ENCODE results near the gene GPR171. TPM values are rescaled to one million over a fixed set of nuclear protein-coding genes. Genes with fewer than 3 reads are reported as not detected.

The GPR171 gene
- total and polyA plus RNA-seq, 2 donors (not counting 1 experiment from before 2014, with no cell fraction given) = 0.75 to 1.1 TPM

DNA sequence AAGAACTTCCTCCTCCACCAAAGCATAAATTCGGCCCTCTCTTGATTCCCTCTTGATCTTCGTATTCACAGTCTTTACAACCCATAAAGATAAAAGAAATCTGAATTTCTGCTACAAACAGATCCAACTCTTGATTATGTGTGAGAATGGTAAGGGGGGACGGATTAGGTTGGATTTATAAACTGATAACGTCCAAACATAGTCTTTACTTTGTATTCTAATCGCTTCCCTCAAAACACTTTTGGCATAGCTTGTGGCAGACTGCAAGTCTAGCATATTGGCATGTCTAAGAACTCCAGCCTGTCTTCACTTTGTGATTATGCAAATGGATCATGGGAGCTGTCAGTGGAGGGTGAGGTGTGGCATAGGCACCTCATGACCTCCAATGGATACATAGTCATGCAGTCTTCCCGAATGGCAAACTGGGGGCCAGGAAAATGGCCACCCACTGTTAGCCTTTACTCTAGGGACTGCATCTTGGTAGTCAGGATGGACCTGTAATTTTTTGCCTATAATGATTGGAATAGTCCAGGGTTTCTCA is 24.3 kb upstream of the GPR171 start:
- Histone ChIP-seq H2AFZ (ENCODE audit: insufficient read depth, low read depth, low read length, poor library complexity, severe bottlenecking) (no peak overlapping the region), H3K4me3 (ENCODE audit: control extremely low read depth in 1 of 5, extremely low read depth in 1 of 5, insufficient read depth in 1 of 5, low read depth in 2 of 5, low read length in 4 of 5) (no peak overlapping the region), H3K4me1 (ENCODE audit: control insufficient read depth in 2 of 2, insufficient read depth in 2 of 2, low read length in 2 of 2) (peaks cover 39 to 40% of the 10 kb centered on the region in 2 donors), H3K27ac (ENCODE audit: low read length in 2 of 2) (peak overlapping the region in 1 of 2 donors; percentile 9), H3K4me2 (replicated peaks; ENCODE audit: low read depth, low read length, poor library complexity, severe bottlenecking) (peak overlapping the region; percentile 22), H3K9me3 (ENCODE audit: control extremely low read depth in 1 of 3, control insufficient read depth in 2 of 3, insufficient read depth in 1 of 3, low read length in 2 of 3) (no peaks in the 10 kb centered on the region), H3K9ac (ENCODE audit: low read length) (no peak overlapping the region), H3K27me3 (replicated peaks in 1 of 4; ENCODE audit: control extremely low read depth in 1 of 4, control insufficient read depth in 3 of 4, insufficient read depth in 4 of 4, low read length in 3 of 4) (no peaks in the 10 kb centered on the region), H3K36me3 (replicated peaks in 1 of 2; ENCODE audit: control extremely low read depth in 1 of 2, control insufficient read depth in 1 of 2, extremely low read depth in 1 of 2, insufficient read depth in 2 of 2, low read length in 1 of 2) (peaks cover 0 to 5% of the 10 kb centered on the region in 2 experiments), H3K79me2 (ENCODE audit: control insufficient read depth, insufficient read depth, low read length) (peaks cover 14% of the 10 kb centered on the region), H4K20me1 (ENCODE audit: control insufficient read depth, insufficient read depth, low read length, poor library complexity, severe bottlenecking) (no peaks in the 10 kb centered on the region)
- no peaks in the 10 kb centered on the region for H3K9me3 Mint-ChIP-seq (ENCODE audit: insufficient read depth)
- H3K27ac Mint-ChIP-seq = peak overlapping the region; percentile 86
- H3K27me3 Mint-ChIP-seq = no peaks in the 10 kb centered on the region
- POLR2A ChIA-PET = interaction anchor here (0.6 to 4.3 kb wide), 3 partner anchors 38 to 52 kb away, joined by 3 to 52 read pairs (median 4); partner anchors contain the start of gene P2RY14
- peaks cover 39% of the 10 kb centered on the region for H3K4me1 Mint-ChIP-seq
- CTCF ChIA-PET = interaction anchor here (0.7 to 12.2 kb wide), 28 partner anchors 9 to 611 kb away, joined by 3 to 460 read pairs (median 6); partner anchors contain the start of gene P2RY14
- ATAC-seq (ENCODE audit: low read depth) = no peak
- DNase-seq = no peak
- WGBS (ENCODE audit: insufficient coverage) = no CpG with 5 or more reads among the region's 6 CpGs
- H3K4me3 Mint-ChIP-seq = no peak overlapping the region
- intact Hi-C loops (cut with micrococcal nuclease) = loop anchor here (1.0 to 2.0 kb wide), 5 partner anchors 56 to 691 kb away; no protein-coding TSS in a partner anchor
- TF ChIP-seq EZH2 (IDR thresholded peaks at IDR 0.05; ENCODE audit: borderline replicate concordance, insufficient read depth, low read depth, low read length, poor library complexity, severe bottlenecking) = no peak
- TF ChIP-seq, protein P1, sequence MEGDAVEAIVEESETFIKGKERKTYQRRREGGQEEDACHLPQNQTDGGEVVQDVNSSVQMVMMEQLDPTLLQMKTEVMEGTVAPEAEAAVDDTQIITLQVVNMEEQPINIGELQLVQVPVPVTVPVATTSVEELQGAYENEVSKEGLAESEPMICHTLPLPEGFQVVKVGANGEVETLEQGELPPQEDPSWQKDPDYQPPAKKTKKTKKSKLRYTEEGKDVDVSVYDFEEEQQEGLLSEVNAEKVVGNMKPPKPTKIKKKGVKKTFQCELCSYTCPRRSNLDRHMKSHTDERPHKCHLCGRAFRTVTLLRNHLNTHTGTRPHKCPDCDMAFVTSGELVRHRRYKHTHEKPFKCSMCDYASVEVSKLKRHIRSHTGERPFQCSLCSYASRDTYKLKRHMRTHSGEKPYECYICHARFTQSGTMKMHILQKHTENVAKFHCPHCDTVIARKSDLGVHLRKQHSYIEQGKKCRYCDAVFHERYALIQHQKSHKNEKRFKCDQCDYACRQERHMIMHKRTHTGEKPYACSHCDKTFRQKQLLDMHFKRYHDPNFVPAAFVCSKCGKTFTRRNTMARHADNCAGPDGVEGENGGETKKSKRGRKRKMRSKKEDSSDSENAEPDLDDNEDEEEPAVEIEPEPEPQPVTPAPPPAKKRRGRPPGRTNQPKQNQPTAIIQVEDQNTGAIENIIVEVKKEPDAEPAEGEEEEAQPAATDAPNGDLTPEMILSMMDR (IDR thresholded peaks at IDR 0.05) = no peak

DNA sequence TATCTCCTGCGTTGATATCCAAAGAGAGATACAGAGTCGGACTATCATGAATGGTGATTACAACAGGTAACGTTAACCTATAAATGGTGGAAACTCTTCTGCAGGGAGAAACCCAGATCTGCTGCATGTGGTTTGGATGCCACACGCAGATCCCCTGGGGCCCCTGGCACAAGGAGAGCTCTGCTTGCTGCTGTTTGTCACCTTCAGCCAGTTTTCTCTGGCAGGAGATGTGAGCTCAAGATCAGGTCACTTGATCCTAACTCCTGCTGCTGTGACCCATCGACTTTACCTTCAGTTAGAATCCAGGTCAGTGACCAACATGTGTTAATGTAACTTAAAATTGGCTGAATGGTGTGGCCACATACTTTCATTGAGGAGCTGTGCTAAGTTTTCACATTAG is 23.8 kb upstream of the GPR171 start:
- whole genome bisulfite sequencing (ENCODE audit: insufficient coverage) = 78% methylated on average over 4 of the region's 5 CpGs
- no peaks in the 10 kb centered on the region for H3K27me3 Mint-ChIP-seq
- DNase-seq = no peak

More for the DNA sequence above, 23.8 kb upstream of the GPR171 start:
- Histone ChIP-seq H3K4me1 (ENCODE audit: control insufficient read depth in 2 of 2, insufficient read depth in 2 of 2, low read length in 2 of 2) (peaks cover 39 to 40% of the 10 kb centered on the region in 2 donors), H3K79me2 (ENCODE audit: control insufficient read depth, insufficient read depth, low read length) (peaks cover 11% of the 10 kb centered on the region), H3K27me3 (replicated peaks in 1 of 4; ENCODE audit: control extremely low read depth in 1 of 4, control insufficient read depth in 3 of 4, insufficient read depth in 4 of 4, low read length in 3 of 4) (no peaks in the 10 kb centered on the region), H3K4me2 (replicated peaks; ENCODE audit: low read depth, low read length, poor library complexity, severe bottlenecking) (no peak overlapping the region), H3K9ac (ENCODE audit: low read length) (no peak overlapping the region), H3K9me3 (ENCODE audit: control extremely low read depth in 1 of 3, control insufficient read depth in 2 of 3, insufficient read depth in 1 of 3, low read length in 2 of 3) (peaks cover 0 to 1% (median 0%) of the 10 kb centered on the region in 3 donors), H3K27ac (ENCODE audit: low read length in 2 of 2) (no peak overlapping the region), H3K4me3 (ENCODE audit: control extremely low read depth in 1 of 5, extremely low read depth in 1 of 5, insufficient read depth in 1 of 5, low read depth in 2 of 5, low read length in 4 of 5) (no peak overlapping the region), H2AFZ (ENCODE audit: insufficient read depth, low read depth, low read length, poor library complexity, severe bottlenecking) (no peak overlapping the region), H3K36me3 (replicated peaks in 1 of 2; ENCODE audit: control extremely low read depth in 1 of 2, control insufficient read depth in 1 of 2, extremely low read depth in 1 of 2, insufficient read depth in 2 of 2, low read length in 1 of 2) (peaks cover 0 to 5% of the 10 kb centered on the region in 2 experiments), H4K20me1 (ENCODE audit: control insufficient read depth, insufficient read depth, low read length, poor library complexity, severe bottlenecking) (no peaks in the 10 kb centered on the region)
- ATAC-seq (ENCODE audit: low read depth) = no peak
- CTCF ChIA-PET = interaction anchor here (0.7 to 12.2 kb wide), 21 partner anchors 9 to 612 kb away, joined by 3 to 460 read pairs (median 7); partner anchors contain the start of gene P2RY14
- TF ChIP-seq EZH2 (IDR thresholded peaks at IDR 0.05; ENCODE audit: borderline replicate concordance, insufficient read depth, low read depth, low read length, poor library complexity, severe bottlenecking) = no peak
- TF ChIP-seq, protein P1 (IDR thresholded peaks at IDR 0.05) = no peak
- intact Hi-C loops (cut with micrococcal nuclease) = loop anchor here (1.0 to 2.0 kb wide), 5 partner anchors 56 to 692 kb away; no protein-coding TSS in a partner anchor
- POLR2A ChIA-PET = interaction anchor here (0.6 to 4.3 kb wide), 2 partner anchors 42 to 53 kb away, joined by 4 to 52 read pairs; partner anchors contain the start of gene P2RY14
- H3K4me1 Mint-ChIP-seq = peaks cover 37% of the 10 kb centered on the region
- H3K4me3 Mint-ChIP-seq = no peak overlapping the region
- H3K27ac Mint-ChIP-seq = no peak overlapping the region
- H3K9me3 Mint-ChIP-seq (ENCODE audit: insufficient read depth) = no peaks in the 10 kb centered on the region
